GM19468 (cell line): ENCODE data around the gene ST8SIA5.
"Not testable (repeated sequence)": the region's sequence is repeated elsewhere in the genome, so short reads cannot be mapped to it uniquely, and the experiment has no call there.

ENCODE experiments used
- ATAC-seq: cut with Tn5 transposase; IDR thresholded peaks from one replicate; pipeline ENCODE4 v1.9.1; 2021; ENCODE audit warnings: mild to moderate bottlenecking, moderate library complexity, moderate number of reproducible peaks; ENCODE audit not compliant: unreplicated experiment; ENCODE audit errors: extremely low read depth

Gene ST8SIA5, protein sequence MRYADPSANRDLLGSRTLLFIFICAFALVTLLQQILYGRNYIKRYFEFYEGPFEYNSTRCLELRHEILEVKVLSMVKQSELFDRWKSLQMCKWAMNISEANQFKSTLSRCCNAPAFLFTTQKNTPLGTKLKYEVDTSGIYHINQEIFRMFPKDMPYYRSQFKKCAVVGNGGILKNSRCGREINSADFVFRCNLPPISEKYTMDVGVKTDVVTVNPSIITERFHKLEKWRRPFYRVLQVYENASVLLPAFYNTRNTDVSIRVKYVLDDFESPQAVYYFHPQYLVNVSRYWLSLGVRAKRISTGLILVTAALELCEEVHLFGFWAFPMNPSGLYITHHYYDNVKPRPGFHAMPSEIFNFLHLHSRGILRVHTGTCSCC

DNA sequence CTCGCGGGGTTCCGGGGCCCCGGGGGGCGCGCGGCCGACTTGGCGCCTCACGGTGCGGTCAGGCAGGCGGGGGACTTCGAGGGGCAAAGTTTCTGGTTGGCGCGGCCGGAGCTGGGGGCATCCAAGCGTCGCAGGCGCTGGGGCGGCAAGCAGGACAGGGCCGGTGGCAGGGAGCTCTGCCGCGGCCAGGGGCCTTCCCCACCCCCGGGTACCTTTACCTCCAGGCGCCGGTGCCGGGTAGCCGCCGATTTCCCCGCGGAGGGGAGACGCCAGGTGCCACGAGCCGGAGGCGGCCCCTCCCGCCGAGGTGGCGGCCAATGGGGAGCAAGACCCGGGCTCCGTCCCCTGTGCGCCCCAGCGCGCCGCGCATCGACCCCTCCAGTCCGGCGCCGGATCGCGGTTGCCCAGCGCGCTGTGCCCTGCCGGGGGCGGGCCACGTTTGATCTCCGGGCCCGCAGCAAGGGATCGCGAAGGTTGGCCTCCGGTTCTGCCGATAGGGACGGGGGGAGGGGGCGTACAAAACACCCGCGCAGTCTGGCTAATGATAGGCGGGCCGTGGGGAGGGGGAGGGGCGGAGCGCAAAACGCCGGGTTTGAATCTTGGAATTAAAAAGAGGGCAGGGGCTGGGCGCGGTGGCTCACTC, at the start of gene ST8SIA5:
Gene ST8SIA5 (minus strand): TSS at position 495 of the 643 bp plus-strand sequence. CDS start 545 bp downstream, outside the sequence.
- ATAC-seq, result no peak

- ATAC-seq, result not testable (repeated sequence)
These were observed 39.1 kb upstream of the ST8SIA5 start for GRCh38 chr18:46795945-46796344.

GRCh38 chr18:46794607-46795006, 37.8 kb upstream of the ST8SIA5 start:
- no peak for ATAC-seq

- no peak for ATAC-seq
These were observed 36.7 kb upstream of the ST8SIA5 start for GRCh38 chr18:46793565-46793964.

- no peak for ATAC-seq
These were observed 32.2 kb upstream of the ST8SIA5 start for GRCh38 chr18:46789088-46789487.

- ATAC-seq, result no peak
These were observed 30.8 kb upstream of the ST8SIA5 start for GRCh38 chr18:46787674-46788073.

DNA sequence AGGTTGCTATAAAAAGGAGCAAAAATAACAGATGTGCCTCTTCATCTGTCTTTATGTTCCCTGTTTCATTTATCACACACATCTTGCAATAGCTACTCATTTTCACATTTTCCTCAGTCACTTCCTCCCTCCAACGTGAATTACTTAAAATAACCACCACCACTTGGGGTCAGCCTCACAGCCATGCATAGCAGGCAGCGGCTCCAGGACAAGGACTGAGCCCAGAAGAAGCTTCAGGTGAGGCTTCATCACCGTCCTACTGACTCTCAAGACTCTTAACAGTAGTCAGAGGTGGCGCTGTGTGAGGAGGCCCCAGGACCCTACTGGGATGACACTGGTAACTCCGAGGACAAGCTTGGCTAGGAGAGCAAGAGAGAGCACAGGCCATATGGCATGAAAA, 15.5 kb upstream of the ST8SIA5 start:
- ATAC-seq, result no peak

GRCh38 chr18:46771141-46771540, 14.3 kb upstream of the ST8SIA5 start:
- no peak for ATAC-seq

DNA sequence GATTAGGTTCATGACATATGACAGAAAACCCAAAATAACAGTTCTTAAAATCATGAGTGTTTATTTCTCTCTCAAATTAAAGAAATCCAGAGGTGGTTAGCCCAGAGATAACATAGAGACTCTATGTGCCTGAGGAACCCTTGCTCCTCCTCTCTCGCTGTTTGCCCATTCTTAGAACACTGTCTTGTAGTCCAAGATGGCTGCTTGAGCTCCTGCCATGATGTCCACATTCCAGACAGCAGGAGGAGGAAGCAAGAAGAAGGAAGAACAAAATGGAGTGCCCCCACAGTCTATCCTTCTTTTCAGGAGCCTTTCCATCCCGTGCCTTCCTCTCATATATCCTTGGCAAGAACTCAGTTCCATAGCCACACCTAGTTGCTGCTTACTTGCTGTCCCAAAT, 13.9 kb upstream of the ST8SIA5 start:
- ATAC-seq, result no peak

GRCh38 chr18:46768166-46768921, 11.5 kb upstream of the ST8SIA5 start:
- no peak for ATAC-seq

DNA sequence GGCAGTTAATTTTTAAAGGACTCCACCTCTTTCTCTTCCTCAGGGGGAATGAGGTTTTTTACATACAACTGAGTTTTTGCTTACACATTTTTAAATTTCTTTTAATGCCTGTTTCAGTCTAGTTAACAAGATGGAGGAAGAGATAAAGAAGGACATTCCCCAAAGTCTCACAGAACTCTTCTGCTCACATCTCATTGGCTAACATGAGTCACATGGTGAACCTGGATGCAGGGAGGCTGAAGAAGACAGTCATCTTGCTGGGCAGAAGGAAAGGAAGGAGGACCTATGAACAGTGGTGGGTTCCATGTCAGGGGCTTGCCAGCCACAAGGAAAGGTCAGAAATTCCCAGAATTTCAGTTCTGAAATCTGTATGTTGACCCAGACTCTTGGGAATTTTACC, 10.4 kb upstream of the ST8SIA5 start:
- no peak for ATAC-seq

- ATAC-seq, result no peak
These were observed 7.7 kb upstream of the ST8SIA5 start for GRCh38 chr18:46764586-46764985.

DNA sequence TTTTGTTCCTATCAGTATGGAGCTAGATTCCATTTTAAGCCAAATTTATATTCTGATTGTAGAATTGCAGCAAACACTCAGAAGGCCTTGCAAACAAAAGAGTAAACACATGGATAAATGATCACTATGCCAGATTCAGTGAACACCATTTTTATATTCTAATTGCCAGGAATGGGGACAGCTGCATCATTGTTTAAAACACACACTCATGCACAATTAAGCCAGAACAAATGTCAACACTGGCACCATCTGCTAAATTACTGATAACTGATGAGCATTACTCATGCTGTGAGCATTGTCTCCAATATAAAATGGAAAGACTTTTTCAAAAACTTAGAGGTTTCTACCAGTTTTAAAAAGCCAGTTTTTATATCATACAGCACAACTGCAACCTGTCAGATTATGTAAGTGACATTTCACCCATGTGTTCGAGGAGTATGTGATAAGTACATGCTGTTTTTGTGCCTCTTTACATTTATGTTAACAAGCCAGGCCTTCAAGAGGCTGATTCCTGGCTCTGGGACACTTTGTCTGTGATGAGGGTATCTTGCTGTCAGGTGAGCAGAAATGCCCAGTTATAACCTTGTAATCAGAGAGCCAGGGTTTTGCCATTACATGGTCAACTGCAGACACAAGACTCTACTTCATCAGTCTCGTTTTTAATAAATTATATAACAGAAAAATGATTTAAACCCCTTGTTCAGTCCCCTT, 4.4 kb upstream of the ST8SIA5 start:
- no peak for ATAC-seq

- ATAC-seq, result no peak
These were observed 3.0 kb upstream of the ST8SIA5 start for GRCh38 chr18:46759890-46760289.

DNA sequence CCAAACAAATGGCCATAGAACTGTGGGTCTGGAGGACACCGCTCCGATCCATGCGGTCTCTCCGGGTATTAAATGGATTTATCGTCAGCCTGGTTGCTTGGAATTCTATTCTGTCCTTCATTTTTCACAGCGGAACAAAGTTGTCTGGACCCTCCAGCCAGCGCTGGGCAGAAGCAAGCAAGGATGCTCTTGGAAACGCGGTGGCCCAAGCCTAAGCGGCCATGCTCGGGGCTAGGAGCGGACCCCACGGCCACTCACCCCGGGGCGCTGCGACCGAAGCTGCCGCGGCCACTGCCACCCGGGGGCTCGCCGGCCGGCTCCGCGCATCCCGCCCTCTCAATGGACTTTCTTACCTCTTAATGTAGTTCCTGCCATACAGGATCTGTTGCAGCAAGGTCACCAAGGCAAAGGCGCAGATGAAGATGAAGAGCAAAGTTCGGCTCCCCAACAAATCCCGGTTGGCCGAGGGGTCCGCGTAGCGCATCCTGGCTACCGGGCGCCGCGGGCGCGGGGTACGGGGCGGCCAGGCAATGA, 761 bp downstream of the ST8SIA5 start:
- no peak for ATAC-seq

- no peak for ATAC-seq
These were observed 1.4 kb downstream of the ST8SIA5 start for GRCh38 chr18:46755315-46756024.

DNA sequence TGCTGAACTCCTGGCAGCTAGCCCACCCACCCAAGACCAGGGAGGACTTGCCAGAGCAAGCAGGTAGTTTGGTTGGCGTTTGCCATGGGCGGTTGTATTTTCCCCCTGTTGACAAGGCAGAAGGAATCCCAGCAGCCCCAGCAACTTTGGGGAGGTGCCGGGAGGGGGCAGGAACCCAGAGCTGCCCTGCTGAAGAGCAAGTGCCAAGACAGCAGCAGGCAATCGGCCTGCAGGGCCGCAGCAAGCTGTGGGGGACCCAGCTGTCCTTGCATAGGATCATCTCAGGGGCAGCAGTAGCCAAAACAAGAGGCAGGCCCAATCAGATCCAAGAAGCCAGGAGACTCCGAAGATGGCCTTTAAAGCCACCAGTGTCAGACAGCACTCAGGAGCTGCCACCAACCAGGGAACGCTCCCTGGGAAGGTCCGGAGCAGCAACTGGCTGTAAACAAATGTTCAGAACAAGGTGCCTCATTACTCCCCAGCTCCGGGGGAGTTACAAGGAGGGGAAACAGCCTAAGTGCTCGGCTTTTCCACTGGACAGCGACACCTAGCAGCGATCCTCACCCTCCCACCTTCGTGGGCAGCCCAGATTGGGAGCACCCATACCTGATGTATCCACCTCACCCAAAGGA, 2.1 kb downstream of the ST8SIA5 start:
- no peak for ATAC-seq

- peak; percentile 55 for ATAC-seq
These were observed 2.7 kb downstream of the ST8SIA5 start for GRCh38 chr18:46754188-46754587.

GRCh38 chr18:46751882-46752281, 5.0 kb downstream of the ST8SIA5 start:
- no peak for ATAC-seq
